Adrenal gland (tissue), 12 donors: Measurements from ENCODE around the gene UAP1. TPM values are rescaled to one million over a fixed set of nuclear protein-coding genes. Genes with fewer than 3 reads are reported as not detected.

Experiments used
- DNase-seq, 7 donors: peaks; one replicate each; pipeline ENCODE4 v3.0.0-alpha.2; 2019 to 2020
- H3K27ac ChIP-seq, 5 donors: fragments of 200-600 bp; sonication (generic) in 4 of 5; 1 replicate in 3 of 5; 2 replicates in 2 of 5; pipeline versions ENCODE4 v1.5.1 to v1.8.0; 2016 to 2020; ENCODE audit warnings: mild to moderate bottlenecking in 1 of 5
- H3K27me3 ChIP-seq: fragments of 200-600 bp; 2 replicates; pipeline ENCODE4 v1.8.0; 2021
- H3K36me3 ChIP-seq, 2 donors: fragments of 200-600 bp; replicated peaks in 1 of 2; 1 replicate in 1 of 2; 2 replicates in 1 of 2; pipeline versions ENCODE4 v1.5.1 to v1.8.0; 2018 to 2022
- H3K4me1 ChIP-seq, 2 donors: fragments of 200-600 bp; replicated peaks in 1 of 2; 1 replicate in 1 of 2; 2 replicates in 1 of 2; pipeline versions ENCODE4 v1.5.1 to v1.8.0; 2018 to 2021
- H3K4me3 ChIP-seq, 4 donors: fragments of 200-600 bp; sonication (generic) in 3 of 4; one replicate each; pipeline ENCODE4 v1.5.1; 2016 to 2018
- H3K9me3 ChIP-seq, 3 donors: fragments of 200-600 bp; sonication (generic) in 1 of 3; replicated peaks in 1 of 3; 1 replicate in 2 of 3; 2 replicates in 1 of 3; pipeline versions ENCODE4 v1.5.1 to v1.8.0; 2016 to 2021
- CTCF ChIP-seq, 6 experiments: fragments of 450-650 bp in 4 of 6; fragments of 200-600 bp in 2 of 6; sonication (generic) in 1 of 6; IDR thresholded peaks; 1 replicate in 5 of 6; 2 replicates in 1 of 6; pipeline versions ENCODE4 v1.5.1 to v1.8.0; 2016 to 2021; ENCODE audit warnings: antibody characterized with exemption in 6 of 6, mild to moderate bottlenecking in 2 of 6, moderate library complexity in 1 of 6
- POLR2A ChIP-seq, 2 donors: fragments of 450-650 bp; IDR thresholded peaks; one replicate each; pipeline ENCODE4 v1.6.1; 2017; ENCODE audit warnings: antibody characterized with exemption in 2 of 2, mild to moderate bottlenecking in 2 of 2, moderate library complexity in 1 of 2
- WGBS, 4 donors: extraction: QIAGEN DNeasy Blood & Tissue Kit in 2 of 4; methylation state at CpG; one replicate each; pipeline versions ENCODE4 v1.1.5 to v1.1.7; 2013 to 2017; 5-methylcytosine and 5-hydroxymethylcytosine counted together
- intact Hi-C, 2 donors: fragments of 100-400 bp; cut with DNase I; formaldehyde crosslinking; loops; one replicate each; pipeline versions ENCODE4 v1.14.1 to v1.15.0; 2022 to 2023
- polyA plus RNA-seq, 3 donors: library from polyadenylated mRNA; stranded (reverse); fragments of 200-250 nt in 2 of 3; fragments of 350-450 nt in 1 of 3; fragmentation: Illumina TruSeq in 1 of 3; extraction: RNeasy Lipid Tissue Mini Kit (QIAGEN cat#74804) in 1 of 3; gene quantifications; one replicate each; pipeline ENCODE4 v1.2.3, GENCODE V29; 2013 to 2014
- total RNA-seq, 9 donors: library from RNA; depleted of rRNA in 4 of 9; stranded (reverse); fragments of >200 nt in 4 of 9; fragments of 120-200 nt in 1 of 9; fragmentation: NEBNext Ultra II Directional in 1 of 9; extraction: Animal tissue kit (Norgen Biotek cat#: 25700) in 1 of 9; gene quantifications; one replicate each; pipeline versions ENCODE4 v1.1.0 to v1.2.4, GENCODE V29; 2013 to 2023
- donor health status: healthy with polysubstance abuse.
- donor health status: Bipolar disorder and iron deficiency.
- donor health status: DM: yes; HTN: yes; CAD: no.
- donor health status: DM: no; HTN: no; CAD: no.
- donor health status: DM: no; HTN: no; CAD: no.
- donor health status: DM: yes; HTN: yes; CAD: no.

UAP1 gene
- total and polyA plus RNA-seq, 12 donors: 43.6 to 119 (median 73.3) TPM

- peaks cover 0 to 5% of the 10 kb centered on the region in 2 donors for H3K36me3 ChIP-seq
- 86 to 100% (median 99%) methylated on average over 1 of the region's 1 CpG for WGBS, 4 donors
- H3K9me3 ChIP-seq: no peaks in the 10 kb centered on the region
- TF ChIP-seq POLR2A (IDR thresholded peaks at IDR 0.05) (no peak), CTCF (IDR thresholded peaks at IDR 0.05) (no peak)
- no peaks in the 10 kb centered on the region for H3K4me1 ChIP-seq
- intact Hi-C loops: no loop called here
- no peak overlapping the region for H3K4me3 ChIP-seq
- H3K27me3 ChIP-seq: no peaks in the 10 kb centered on the region
- H3K27ac ChIP-seq: no peak overlapping the region
- no peak for DNase-seq
These were observed 30.6 kb upstream of the UAP1 start for GRCh38 chr1:162530988-162531319.

- 58 to 82% (median 72%) methylated on average over 1 of the region's 1 CpG for WGBS, 4 donors
- no peak overlapping the region for H3K4me3 ChIP-seq
These were observed 26.0 kb upstream of the UAP1 start for GRCh38 chr1:162535501-162535900.

DNA sequence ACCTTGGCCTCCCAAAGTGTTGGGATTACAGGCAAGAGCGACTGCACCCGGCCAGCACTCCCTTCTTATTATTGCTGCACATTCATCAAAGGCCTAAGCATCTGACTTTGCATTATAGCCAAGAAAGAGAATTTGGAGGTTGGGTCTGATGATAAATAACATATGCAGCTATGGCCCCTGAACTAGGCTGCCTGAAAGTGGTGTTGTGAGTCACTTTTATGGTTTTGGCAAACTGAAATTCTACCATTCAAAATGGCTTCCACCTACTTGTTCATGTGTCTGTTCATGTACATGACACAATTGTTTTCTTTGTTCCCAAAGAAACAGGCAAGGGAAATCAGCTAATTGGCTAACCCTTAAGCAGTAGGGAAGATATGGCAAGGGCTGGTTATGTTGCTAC, 25.0 kb upstream of the UAP1 start:
- TF ChIP-seq POLR2A (IDR thresholded peaks at IDR 0.05) (no peak), CTCF (IDR thresholded peaks at IDR 0.05) (no peak)
- DNase-seq: no peak
- intact Hi-C loops: no loop called here
- no peaks in the 10 kb centered on the region for H3K27me3 ChIP-seq
- no peak overlapping the region for H3K4me3 ChIP-seq
- no peaks in the 10 kb centered on the region for H3K9me3 ChIP-seq
- 94 to 100% (median 97%) methylated on average over 2 of the region's 2 CpGs for WGBS, 4 donors
- no peaks in the 10 kb centered on the region for H3K4me1 ChIP-seq
- no peaks in the 10 kb centered on the region for H3K36me3 ChIP-seq
- no peak overlapping the region for H3K27ac ChIP-seq

More at GRCh38 chr1:162535501-162535900, 26.0 kb upstream of the UAP1 start:
- Histone ChIP-seq H3K4me1 (no peaks in the 10 kb centered on the region), H3K27ac (no peak overlapping the region), H3K27me3 (no peaks in the 10 kb centered on the region), H3K36me3 (no peaks in the 10 kb centered on the region), H3K9me3 (no peaks in the 10 kb centered on the region)
- DNase-seq: no peak
- intact Hi-C loops: no loop called here
- TF ChIP-seq POLR2A (IDR thresholded peaks at IDR 0.05) (no peak), CTCF (IDR thresholded peaks at IDR 0.05) (no peak)

DNA sequence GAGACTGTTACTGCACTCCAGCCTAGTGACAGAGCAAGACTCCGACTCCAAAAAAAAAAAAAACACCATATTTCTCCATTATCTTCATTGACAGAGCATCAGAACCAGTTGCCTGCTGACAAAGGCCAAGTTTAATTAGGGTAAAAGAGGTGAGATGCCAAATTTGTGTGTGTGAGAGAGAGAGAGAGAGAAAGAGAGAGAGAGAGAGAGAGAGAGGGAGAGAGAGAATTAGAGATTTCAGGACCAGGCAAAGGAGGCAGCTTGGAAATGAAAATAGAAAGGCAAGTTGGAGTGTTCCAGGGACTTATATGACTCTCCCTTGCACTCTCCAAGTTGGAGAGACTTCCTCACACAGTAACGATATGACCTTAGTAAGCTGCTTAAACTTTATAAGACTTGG, 24.3 kb upstream of the UAP1 start:
- H3K36me3 ChIP-seq: no peaks in the 10 kb centered on the region
- WGBS, 4 donors: 81 to 91% (median 85%) methylated on average over 2 of the region's 2 CpGs
- intact Hi-C loops: no loop called here

More for the DNA sequence above, 24.3 kb upstream of the UAP1 start:
- DNase-seq: no peak
- no peaks in the 10 kb centered on the region for H3K27me3 ChIP-seq
- H3K9me3 ChIP-seq: no peaks in the 10 kb centered on the region
- TF ChIP-seq POLR2A (IDR thresholded peaks at IDR 0.05) (no peak), CTCF (IDR thresholded peaks at IDR 0.05) (no peak)
- no peaks in the 10 kb centered on the region for H3K4me1 ChIP-seq
- H3K27ac ChIP-seq: no peak overlapping the region
- no peak overlapping the region for H3K4me3 ChIP-seq
